PC-9 (cell line): ENCODE results near the gene PRR29. TPM values are rescaled to one million over a fixed set of nuclear protein-coding genes. Genes with fewer than 3 reads are reported as not detected.

Source experiments
- BruUV-seq: library from RNA; stranded (reverse); fragments of 400-500 nt; replicated peaks from 2 replicates; lab custom pipeline; 2021; lab: Mats Ljungman, UMichigan
- CTCF ChIA-PET: fragments of 300-600 bp; sonication (Branson Sonifier 250); formaldehyde crosslinking; loops from one replicate; lab custom pipeline; 2022; ENCODE audit warnings: antibody characterized with exemption; lab: Charles Lee
- POLR2A ChIA-PET: fragments of 300-600 bp; sonication (Branson Sonifier 250); formaldehyde crosslinking; loops from one replicate; lab custom pipeline; 2022; ENCODE audit warnings: antibody characterized with exemption; ENCODE audit not compliant: unreplicated experiment; lab: Charles Lee
- DNase-seq, 2 experiments: peaks; one replicate each; pipeline versions ENCODE4 v3.0.0 to v3.0.0-alpha.2; 2015 to 2022; ENCODE audit warnings: mixed read lengths in 1 of 2
- H2AFZ ChIP-seq: fragments of 200-600 bp; sonication (generic); 2 replicates; pipeline ENCODE4 v1.8.1; 2017; ENCODE audit warnings: antibody characterized with exemption
- H3F3A ChIP-seq: fragments of 200-600 bp; sonication (generic); 2 replicates; pipeline ENCODE4 v1.8.1; 2017; ENCODE audit warnings: antibody characterized with exemption, mild to moderate bottlenecking, low read depth; ENCODE audit not compliant: insufficient read depth
- H3K27ac ChIP-seq: fragments of 200-600 bp; sonication (generic); 2 replicates; pipeline ENCODE4 v1.6.1; 2016; ENCODE audit warnings: mixed run types
- H3K27me3 ChIP-seq: fragments of 200-600 bp; sonication (generic); 2 replicates; pipeline ENCODE4 v1.6.1; 2016; ENCODE audit warnings: low read depth, mixed run types; ENCODE audit not compliant: insufficient read depth
- H3K36me3 ChIP-seq: fragments of 200-600 bp; sonication (generic); 2 replicates; pipeline ENCODE4 v1.6.1; 2016; ENCODE audit warnings: low read depth, mixed run types
- H3K4me1 ChIP-seq: fragments of 200-600 bp; sonication (generic); replicated peaks from 2 replicates; pipeline ENCODE4 v1.6.1; 2016; ENCODE audit warnings: mixed run types; ENCODE audit not compliant: insufficient read depth
- H3K4me2 ChIP-seq: fragments of 200-600 bp; sonication (generic); 2 replicates; pipeline ENCODE4 v1.6.1; 2017; ENCODE audit warnings: mixed run types
- H3K4me3 ChIP-seq: fragments of 200-600 bp; sonication (generic); 2 replicates; pipeline ENCODE4 v1.6.1; 2016; ENCODE audit warnings: mixed run types
- H3K79me2 ChIP-seq: fragments of 200-600 bp; sonication (generic); 2 replicates; pipeline ENCODE4 v1.6.1; 2017; ENCODE audit warnings: low read depth, mixed run types
- H3K9me2 ChIP-seq: fragments of 200-600 bp; sonication (generic); 2 replicates; pipeline ENCODE4 v1.8.1; 2017; ENCODE audit warnings: mild to moderate bottlenecking; ENCODE audit not compliant: insufficient read depth
- H3K9me3 ChIP-seq: fragments of 200-600 bp; sonication (generic); 2 replicates; pipeline ENCODE4 v1.8.1; 2016; ENCODE audit warnings: low read depth; ENCODE audit not compliant: insufficient read depth
- H4K20me1 ChIP-seq: fragments of 200-600 bp; sonication (generic); 2 replicates; pipeline ENCODE4 v1.8.1; 2017; ENCODE audit not compliant: insufficient read depth
- CTCF ChIP-seq: fragments of 200-600 bp; sonication (generic); conservative IDR thresholded peaks from 2 replicates; pipeline ENCODE4 v1.6.1; 2017; ENCODE audit warnings: mixed run types, antibody characterized with exemption, mild to moderate bottlenecking, moderate library complexity
- EZH2 ChIP-seq: fragments of 200-600 bp; sonication (generic); IDR thresholded peaks from 2 replicates; pipeline ENCODE4 v1.8.0; 2017; ENCODE audit warnings: antibody characterized with exemption, low read depth
- intact Hi-C: fragments of 100-400 bp; cut with micrococcal nuclease; formaldehyde crosslinking; loops from one replicate; pipeline ENCODE4 v1.10.0; 2022; ENCODE audit not compliant: unreplicated experiment
- total RNA-seq: library from RNA; stranded (reverse); gene quantifications from 2 replicates; pipeline ENCODE4 v1.2.3, GENCODE V29; 2021

Gene PRR29
- total RNA-seq, 1 experiment from 2014 or later: 2.4 TPM

GRCh38 chr17:63963123-63963522, 35.0 kb upstream of the PRR29 start:
- Histone ChIP-seq H3K9me2 (no peaks in the 10 kb centered on the region), H3K4me3 (no peak overlapping the region), H3K36me3 (no peaks in the 10 kb centered on the region), H3K27ac (no peak overlapping the region), H3K79me2 (no peaks in the 10 kb centered on the region), H3K4me2 (no peak overlapping the region), H3K27me3 (no peaks in the 10 kb centered on the region), H3K4me1 (peaks cover 14% of the 10 kb centered on the region), H3K9me3 (no peaks in the 10 kb centered on the region), H3F3A (peaks cover 12% of the 10 kb centered on the region), H4K20me1 (no peaks in the 10 kb centered on the region), H2AFZ (no peak overlapping the region)
- no peak for TF ChIP-seq EZH2
- TF ChIP-seq CTCF: no peak
- DNase-seq: no peak
- ChIA-PET CTCF (no interaction called here), POLR2A (interaction anchor here (0.5 to 0.6 kb wide), 2 partner anchors 182 to 285 kb away, joined by 4 to 6 read pairs; no protein-coding TSS in a partner anchor)
- no TSS peak for BruUV-seq
- intact Hi-C loops: no loop called here

- Histone ChIP-seq H3K4me3 (no peak overlapping the region), H3K4me2 (no peak overlapping the region), H4K20me1 (no peaks in the 10 kb centered on the region), H3K9me2 (no peaks in the 10 kb centered on the region), H3K27me3 (no peaks in the 10 kb centered on the region), H3K36me3 (no peaks in the 10 kb centered on the region), H3K79me2 (no peaks in the 10 kb centered on the region), H2AFZ (no peak overlapping the region), H3K27ac (no peak overlapping the region), H3F3A (peaks cover 12% of the 10 kb centered on the region), H3K4me1 (no peaks in the 10 kb centered on the region), H3K9me3 (no peaks in the 10 kb centered on the region)
- intact Hi-C loops: no loop called here
- no peak for TF ChIP-seq CTCF
- no peak for TF ChIP-seq EZH2
- POLR2A ChIA-PET: no interaction called here
- CTCF ChIA-PET: interaction anchor here (0.6 to 0.7 kb wide), 2 partner anchors 53 to 288 kb away, joined by 3 to 24 read pairs; no protein-coding TSS in a partner anchor
- BruUV-seq: no TSS peak
- DNase-seq: no peak
Observed at GRCh38 chr17:63966646-63967264, 31.4 kb upstream of the PRR29 start.

GRCh38 chr17:63967953-63968352, 30.2 kb upstream of the PRR29 start:
- 0 out of 2 replicates have a peak, but pooled peaks cover under 1% of the 10 kb centered on the region for H3F3A ChIP-seq
- POLR2A ChIA-PET: no interaction called here
- no peaks in the 10 kb centered on the region for H3K36me3 ChIP-seq
- no peak overlapping the region for H3K4me2 ChIP-seq
- no peaks in the 10 kb centered on the region for H3K9me2 ChIP-seq
- no peak overlapping the region for H2AFZ ChIP-seq
- intact Hi-C loops: no loop called here
- BruUV-seq: no TSS peak
- no peak for DNase-seq
- no peaks in the 10 kb centered on the region for H3K4me1 ChIP-seq
- H3K79me2 ChIP-seq: no peaks in the 10 kb centered on the region
- no peaks in the 10 kb centered on the region for H3K27me3 ChIP-seq
- H3K9me3 ChIP-seq: no peaks in the 10 kb centered on the region
- no peaks in the 10 kb centered on the region for H4K20me1 ChIP-seq
- no peak for TF ChIP-seq EZH2
- H3K4me3 ChIP-seq: no peak overlapping the region
- CTCF ChIA-PET: no interaction called here
- H3K27ac ChIP-seq: no peak overlapping the region
